ENCODE measurements around the gene GALNT18.

DNA sequence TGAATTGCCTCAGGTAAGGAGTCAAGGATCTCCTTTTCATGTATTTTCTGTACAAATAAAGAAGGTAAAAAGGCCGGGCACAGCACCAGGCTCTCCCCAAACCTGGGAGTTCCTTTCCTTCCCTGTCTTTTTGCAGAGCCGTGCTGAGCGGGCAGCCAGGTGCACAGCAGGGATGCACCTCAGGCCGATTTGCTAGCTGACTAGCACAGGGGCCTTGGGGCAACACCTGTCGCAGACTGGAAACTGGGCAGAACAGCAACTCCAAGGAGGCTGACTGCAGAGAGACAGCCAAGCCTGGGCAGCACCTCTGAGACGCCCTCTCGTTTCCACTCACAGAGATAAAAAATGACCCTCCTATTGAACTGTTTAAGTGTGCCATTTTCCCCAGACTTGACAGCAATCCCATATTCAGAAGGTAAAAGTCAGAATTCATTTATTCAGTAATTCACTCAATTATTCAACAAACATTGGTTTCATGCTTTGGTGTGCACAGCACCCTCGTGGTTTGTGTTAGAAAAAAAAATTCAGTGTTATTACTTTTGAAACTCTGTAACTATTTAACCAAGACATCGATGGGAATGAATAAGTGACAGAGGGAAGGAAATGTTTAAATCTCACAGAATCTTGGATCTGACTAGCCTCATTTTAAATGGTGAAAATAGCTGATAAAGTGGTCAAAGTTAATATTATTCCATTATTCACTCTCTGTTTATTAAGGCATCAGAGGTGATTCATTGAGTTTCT is 120.9 kb downstream of the GALNT18 start:
- TF ChIP-seq, protein P1, sequence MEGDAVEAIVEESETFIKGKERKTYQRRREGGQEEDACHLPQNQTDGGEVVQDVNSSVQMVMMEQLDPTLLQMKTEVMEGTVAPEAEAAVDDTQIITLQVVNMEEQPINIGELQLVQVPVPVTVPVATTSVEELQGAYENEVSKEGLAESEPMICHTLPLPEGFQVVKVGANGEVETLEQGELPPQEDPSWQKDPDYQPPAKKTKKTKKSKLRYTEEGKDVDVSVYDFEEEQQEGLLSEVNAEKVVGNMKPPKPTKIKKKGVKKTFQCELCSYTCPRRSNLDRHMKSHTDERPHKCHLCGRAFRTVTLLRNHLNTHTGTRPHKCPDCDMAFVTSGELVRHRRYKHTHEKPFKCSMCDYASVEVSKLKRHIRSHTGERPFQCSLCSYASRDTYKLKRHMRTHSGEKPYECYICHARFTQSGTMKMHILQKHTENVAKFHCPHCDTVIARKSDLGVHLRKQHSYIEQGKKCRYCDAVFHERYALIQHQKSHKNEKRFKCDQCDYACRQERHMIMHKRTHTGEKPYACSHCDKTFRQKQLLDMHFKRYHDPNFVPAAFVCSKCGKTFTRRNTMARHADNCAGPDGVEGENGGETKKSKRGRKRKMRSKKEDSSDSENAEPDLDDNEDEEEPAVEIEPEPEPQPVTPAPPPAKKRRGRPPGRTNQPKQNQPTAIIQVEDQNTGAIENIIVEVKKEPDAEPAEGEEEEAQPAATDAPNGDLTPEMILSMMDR (IDR thresholded peaks at IDR 0.05) = no peak
- no peak for TF ChIP-seq POLR2A (IDR thresholded peaks at IDR 0.05)

Measured in body of pancreas (tissue), 4 donors.